ENCODE data around the gene AP1S1. TPM values are rescaled to one million over a fixed set of nuclear protein-coding genes. Genes with fewer than 3 reads are reported as not detected.

Gene AP1S1
- total and polyA plus RNA-seq, 9 of the 15 experiments (the other 6 are each of a cell fraction or from before 2014, with no cell fraction given): 4.4 to 149 (median 89.4) TPM

GRCh38 chr7:101163279-101164070, 9.2 kb downstream of the AP1S1 start (continued):
- TF ChIP-seq, protein P1, sequence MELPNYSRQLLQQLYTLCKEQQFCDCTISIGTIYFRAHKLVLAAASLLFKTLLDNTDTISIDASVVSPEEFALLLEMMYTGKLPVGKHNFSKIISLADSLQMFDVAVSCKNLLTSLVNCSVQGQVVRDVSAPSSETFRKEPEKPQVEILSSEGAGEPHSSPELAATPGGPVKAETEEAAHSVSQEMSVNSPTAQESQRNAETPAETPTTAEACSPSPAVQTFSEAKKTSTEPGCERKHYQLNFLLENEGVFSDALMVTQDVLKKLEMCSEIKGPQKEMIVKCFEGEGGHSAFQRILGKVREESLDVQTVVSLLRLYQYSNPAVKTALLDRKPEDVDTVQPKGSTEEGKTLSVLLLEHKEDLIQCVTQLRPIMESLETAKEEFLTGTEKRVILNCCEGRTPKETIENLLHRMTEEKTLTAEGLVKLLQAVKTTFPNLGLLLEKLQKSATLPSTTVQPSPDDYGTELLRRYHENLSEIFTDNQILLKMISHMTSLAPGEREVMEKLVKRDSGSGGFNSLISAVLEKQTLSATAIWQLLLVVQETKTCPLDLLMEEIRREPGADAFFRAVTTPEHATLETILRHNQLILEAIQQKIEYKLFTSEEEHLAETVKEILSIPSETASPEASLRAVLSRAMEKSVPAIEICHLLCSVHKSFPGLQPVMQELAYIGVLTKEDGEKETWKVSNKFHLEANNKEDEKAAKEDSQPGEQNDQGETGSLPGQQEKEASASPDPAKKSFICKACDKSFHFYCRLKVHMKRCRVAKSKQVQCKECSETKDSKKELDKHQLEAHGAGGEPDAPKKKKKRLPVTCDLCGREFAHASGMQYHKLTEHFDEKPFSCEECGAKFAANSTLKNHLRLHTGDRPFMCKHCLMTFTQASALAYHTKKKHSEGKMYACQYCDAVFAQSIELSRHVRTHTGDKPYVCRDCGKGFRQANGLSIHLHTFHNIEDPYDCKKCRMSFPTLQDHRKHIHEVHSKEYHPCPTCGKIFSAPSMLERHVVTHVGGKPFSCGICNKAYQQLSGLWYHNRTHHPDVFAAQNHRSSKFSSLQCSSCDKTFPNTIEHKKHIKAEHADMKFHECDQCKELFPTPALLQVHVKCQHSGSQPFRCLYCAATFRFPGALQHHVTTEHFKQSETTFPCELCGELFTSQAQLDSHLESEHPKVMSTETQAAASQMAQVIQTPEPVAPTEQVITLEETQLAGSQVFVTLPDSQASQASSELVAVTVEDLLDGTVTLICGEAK (IDR thresholded peaks at IDR 0.05): peak; percentile 38; the same call in 1 of the 2 replicates
- TF ChIP-seq, protein P1 (CRISPR knock-in tag; IDR thresholded peaks at IDR 0.05): no peak
- 0 out of 2 replicates have a peak, but pooled peaks have one; percentile 41 for TF ChIP-seq GABPB1 (CRISPR knock-in tag; IDR thresholded peaks at IDR 0.05)
- TF ChIP-seq USF2 (CRISPR knock-in tag; IDR thresholded peaks at IDR 0.05): no peak
- TF ChIP-seq, protein P2, sequence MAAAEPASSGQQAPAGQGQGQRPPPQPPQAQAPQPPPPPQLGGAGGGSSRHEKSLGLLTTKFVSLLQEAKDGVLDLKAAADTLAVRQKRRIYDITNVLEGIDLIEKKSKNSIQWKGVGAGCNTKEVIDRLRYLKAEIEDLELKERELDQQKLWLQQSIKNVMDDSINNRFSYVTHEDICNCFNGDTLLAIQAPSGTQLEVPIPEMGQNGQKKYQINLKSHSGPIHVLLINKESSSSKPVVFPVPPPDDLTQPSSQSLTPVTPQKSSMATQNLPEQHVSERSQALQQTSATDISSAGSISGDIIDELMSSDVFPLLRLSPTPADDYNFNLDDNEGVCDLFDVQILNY (CRISPR knock-in tag; IDR thresholded peaks at IDR 0.05): no peak
- TF ChIP-seq ZNF175 (CRISPR knock-in tag; IDR thresholded peaks at IDR 0.05; ENCODE audit: low read depth): no peak
